GM19452 (cell line): ENCODE results near the gene TCERG1L.
"Not testable (repeated sequence)": the region's sequence is repeated elsewhere in the genome, so short reads cannot be mapped to it uniquely, and the experiment has no call there.

Experiments
- ATAC-seq: cut with Tn5 transposase; IDR thresholded peaks from one replicate; pipeline ENCODE4 v1.9.1; 2021; ENCODE audit not compliant: unreplicated experiment

The TCERG1L gene

DNA sequence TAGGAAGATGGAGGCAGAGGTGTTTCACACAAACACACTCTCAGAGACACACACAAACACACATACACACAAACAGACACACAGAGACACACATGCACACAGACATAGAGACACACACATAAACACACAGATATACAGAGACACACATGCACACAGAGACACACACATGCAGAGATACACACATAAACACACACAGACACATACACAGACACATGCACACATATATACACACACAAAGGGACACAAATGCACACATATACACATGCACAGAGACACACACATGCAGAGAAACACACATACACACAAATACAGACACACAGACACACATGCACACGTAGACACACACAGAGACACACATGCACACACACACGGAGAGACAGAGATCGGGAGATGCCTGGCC, 163.3 kb downstream of the TCERG1L start:
- ATAC-seq = no peak

DNA sequence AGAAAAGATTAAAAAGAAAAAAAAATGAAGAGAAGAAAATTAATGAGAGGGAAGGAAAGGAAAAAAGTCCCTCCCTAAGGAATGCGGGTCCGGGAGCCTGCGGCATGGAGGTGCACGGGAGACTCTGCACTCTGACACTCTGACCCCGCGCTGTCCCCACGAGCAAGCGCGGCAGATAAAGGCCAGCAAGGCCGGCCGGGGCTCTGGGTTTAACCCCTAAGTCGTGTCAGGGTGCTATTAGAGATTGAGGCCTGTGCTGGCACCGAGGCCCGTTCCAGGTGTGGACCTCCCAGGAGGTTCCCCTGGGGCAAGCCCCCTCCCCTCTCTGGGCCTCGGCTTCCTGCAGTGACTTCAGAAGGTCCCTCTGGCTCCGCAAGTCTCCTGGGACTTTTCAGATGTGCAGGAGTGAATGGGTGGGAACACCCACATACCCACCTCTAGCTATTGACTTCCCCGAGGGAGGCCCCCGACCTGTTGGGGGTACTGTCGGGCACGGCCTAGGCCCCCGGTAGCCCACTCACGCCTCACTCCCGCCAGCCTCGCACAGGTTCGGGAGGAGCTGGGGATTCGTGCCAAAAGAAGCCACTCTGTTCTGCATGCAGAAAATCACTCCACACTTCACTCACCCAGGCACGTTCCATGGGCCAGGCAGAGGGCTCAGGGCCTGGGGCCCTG, 164.1 kb downstream of the TCERG1L start:
- ATAC-seq = no peak

DNA sequence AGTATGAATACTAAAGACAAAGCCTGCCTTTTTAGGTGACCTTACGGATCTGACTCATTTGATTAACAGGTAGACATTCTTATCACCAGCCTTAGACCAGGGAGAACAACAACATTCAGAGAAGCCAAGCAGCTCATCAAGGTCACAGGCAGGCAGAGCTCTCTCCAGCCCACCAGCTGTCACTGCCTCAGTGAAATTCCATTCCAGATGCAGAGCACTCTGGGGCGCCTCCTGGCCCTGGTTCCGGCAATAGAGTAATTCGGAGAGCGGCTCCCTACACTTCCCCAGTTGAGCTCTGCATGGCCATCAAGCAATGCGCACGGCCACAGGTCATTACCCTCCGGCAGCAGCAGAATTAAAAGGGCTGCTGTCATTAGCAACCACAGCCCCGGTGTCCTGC, 164.7 kb downstream of the TCERG1L start:
- no peak for ATAC-seq

DNA sequence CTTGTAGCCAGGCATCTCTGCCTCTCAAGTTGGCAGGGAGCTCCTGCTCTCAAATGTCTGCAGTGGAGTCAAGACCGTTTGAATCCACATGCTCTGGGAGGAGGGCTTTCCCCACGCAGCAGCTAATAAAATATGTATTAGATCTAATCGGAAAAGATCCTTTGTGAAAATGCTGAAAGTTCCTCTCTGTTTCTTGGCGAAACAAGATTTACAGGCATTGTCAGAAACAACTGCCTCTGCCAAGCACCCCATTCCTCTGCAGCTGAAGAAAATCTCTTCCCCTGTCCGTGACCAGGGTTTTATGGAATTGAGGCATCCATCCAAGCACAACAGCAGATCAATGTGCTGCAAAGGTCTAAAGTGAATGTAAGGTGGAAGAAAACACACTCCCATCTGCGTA, 165.8 kb downstream of the TCERG1L start:
- no peak for ATAC-seq

DNA sequence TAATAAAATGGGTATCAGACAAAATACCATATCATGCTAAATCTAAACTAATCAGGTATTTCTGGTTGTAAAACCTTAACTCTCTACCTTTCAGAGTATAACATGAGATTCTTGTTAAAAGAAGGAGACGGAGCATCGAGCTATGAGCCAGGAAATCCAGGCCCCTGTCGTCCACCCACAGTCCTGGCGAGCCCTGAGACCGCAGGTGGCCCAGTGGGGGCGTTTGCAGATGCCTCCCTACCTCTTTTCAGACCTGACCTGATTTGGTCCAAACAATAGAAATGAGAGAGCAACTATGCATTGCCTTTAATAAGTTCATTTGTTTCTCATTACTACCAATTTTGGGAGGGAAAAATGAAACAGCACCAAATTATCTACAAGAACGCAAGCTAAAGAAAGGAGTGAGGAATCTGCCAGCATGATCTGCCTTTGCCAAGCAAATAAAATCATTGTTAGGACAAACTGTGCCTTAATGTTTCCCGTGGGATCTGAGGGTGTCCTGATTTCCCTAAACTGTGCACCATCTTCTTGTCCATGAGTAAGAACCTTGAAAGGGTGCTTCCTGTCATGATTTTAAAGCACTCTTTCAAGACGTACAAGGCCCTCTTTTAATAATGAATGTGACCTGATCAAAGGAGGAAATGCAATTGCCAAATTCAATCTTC, 166.7 kb downstream of the TCERG1L start:
- ATAC-seq = no peak

DNA sequence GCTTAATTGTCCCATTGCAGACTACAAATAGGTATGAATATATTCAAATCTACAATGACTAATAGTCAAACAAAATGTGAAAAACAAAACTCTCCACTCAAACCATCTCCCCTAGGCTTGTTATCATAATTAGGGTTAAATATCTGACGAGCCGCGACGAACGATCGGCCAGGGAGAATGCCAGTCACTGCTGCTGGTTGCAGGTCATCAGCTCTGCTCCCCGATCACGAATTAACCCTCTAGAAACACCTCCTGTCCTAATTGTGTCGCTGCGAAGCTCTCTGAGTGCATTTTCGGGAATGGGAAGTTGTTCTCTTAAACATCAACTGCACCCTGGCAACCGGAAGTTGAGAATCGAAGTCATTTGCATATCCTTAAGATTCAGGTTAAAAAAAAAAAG, 167.3 kb downstream of the TCERG1L start:
- no peak for ATAC-seq

DNA sequence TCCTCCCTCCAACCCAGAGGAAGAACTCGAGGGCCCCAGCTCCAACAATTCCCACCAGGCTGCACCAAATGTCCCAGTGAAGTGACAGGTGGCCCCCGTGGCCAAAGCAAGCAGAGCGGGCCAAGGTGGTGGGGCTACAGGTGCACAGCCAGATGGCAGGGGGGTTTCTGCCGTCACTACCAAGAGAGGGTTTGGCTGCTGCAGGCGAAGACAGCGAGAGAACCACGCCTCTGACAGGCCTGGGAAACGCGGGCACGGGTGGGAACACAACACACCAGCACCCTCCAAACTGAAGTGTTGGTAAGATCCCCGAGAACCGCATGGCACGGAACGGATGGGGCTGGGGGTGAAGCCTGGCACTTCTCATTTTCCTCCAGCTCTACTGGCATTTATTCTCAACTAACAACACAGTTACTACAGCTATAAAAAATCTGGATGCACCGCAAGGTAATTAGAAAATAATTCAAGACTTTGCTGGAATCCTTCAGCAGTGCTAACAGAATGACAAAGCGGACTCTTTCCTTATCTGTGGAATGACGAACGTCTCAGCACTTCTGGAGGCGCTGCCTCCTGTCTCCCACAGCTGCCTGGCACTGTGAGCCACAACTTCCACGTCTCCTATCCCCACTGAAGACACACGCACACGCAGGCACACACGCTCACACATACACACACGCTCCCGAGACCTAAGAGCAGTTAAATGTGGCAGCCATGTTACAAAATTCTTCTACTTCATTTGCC, 167.9 kb downstream of the TCERG1L start:
- no peak for ATAC-seq

DNA sequence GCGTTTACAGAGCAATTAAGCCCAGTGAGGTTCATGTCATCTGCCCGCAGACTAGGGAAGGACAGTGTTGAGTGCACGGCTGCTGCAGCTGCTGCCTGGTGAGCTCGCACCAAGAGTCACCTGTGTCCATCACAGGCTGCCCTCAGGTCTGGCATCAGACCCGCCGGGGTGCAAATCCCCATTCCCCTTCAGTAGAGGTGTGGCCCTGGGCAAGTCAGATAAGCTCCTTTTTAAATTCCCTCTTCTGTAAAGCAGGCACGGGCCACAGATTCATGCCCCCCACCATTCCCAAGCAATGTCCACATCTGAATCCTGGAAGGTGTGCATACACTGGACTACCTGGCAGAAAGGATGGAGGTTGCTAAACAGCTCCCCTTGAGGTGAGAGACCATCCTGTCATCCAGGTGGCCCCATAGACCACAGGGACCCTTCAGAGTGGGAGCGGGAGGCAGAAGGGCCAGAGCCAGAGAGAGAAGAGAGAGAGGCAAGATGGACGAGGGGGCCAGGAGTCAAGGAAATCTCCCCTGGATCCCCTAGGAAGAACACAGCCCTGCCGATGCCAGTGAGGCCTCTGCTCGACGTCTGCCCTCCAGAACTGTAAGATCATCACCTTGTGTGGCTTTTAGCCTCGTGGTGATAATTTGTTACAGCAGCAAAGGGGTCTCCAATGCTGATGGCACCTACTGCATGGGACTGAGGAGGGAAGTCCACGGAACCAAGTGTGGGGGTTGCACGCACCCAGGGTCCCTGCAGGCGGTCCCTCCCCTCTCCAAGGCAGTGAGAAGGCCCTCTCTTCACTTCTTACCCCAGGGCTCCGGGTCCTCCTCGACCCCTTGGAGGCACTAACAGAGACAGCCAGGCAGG, 168.8 kb downstream of the TCERG1L start:
- no peak for ATAC-seq

DNA sequence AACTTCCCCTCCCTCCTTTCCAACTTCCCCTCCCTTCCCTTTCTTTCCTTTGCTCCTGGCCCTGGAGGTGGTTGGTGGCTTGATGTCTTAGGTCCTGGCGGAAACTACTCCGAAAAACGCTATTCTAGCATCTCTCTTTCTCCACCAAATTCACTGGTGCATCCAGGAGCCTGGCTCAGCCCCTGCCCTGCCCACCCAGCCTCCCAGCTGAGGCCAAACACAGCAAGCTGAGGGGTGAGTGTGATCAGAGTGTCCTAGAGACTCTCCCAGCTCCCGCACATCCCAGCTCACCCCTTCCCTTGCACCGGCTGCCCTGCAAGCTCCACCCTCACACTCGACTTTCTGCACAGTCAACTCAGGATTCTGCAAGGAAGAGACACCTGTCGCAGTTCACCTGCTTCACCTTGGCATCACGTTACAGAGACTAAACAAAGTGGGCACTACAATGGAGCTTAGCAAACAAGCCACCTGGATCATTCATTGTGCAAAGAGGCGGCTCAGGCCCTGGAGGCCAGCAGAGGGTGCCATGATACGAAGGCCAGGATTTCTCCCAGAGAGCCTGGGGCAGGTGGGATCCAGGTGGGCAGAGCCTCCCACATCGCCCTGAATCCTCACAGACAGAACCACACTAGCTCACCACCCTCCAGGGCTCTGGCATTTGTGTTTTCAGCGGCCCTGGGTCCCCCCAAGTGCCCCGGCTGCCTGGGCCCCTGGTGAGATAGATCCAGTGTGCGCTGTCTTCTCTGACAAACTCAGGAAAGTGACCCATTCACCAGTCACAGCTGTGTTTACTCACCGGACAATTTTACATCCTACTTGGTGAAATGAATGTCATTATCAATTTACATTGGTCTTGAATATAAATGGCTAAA, 169.6 kb downstream of the TCERG1L start:
- no peak for ATAC-seq

DNA sequence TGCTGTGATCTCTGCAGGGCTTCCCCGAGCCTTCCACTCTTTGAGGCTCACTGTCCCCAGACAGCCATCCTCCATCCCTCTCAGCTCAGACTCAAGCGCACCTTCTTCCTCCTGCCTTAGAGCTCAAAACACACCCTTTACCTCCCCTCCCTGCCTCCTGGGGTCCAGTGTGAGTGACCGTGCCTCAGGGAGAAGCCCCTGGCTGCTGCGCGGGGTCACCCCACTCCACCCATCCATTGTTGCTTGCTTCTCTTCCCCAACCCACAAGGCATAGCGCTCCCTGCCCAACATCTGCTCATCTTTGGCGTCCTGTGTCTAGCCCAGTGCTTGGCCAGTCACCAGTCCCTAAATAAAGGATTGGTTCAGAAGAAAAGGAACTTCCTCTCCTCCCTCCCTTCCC, 170.3 kb downstream of the TCERG1L start:
- ATAC-seq = no peak

DNA sequence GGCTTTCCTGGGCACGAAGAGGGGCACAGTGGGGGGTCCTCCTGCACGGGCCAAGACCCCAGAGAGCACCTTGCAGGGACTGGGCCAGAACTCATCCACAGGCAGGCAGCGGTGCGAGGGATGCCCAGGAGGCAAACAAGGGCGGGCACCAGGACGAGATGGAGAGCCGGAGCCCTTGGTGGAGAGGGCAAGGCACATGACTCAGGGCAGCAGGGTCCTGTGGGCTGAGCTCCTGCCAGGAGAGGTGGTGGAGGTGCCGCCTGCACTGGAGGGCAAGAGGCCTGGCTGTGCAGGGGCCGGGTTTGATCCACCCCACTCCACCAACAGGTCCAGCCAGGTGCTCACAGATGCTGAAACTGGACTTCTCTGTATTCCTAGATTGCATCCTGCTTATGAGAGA, 170.9 kb downstream of the TCERG1L start:
- ATAC-seq = no peak

DNA sequence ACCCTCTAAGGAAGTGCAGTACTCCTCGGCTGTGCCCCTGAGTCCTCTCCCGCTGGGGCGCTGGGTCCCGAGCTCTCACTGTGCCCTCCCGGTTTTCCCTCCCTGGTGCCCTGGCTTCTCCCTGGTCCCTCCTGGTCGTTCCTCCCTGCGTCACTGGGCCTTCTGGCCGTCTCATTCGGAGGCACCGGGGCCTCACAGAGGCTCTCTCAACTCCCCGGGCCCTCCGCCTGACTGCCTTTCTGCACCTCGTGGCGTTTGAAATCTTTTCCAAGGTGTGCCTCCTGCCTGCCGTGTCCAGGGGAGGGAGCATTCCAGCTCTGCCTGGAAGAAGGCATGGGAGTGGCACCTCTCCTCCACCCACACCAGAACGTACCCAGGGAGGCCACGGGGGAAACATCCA, 174.3 kb downstream of the TCERG1L start:
- ATAC-seq = no peak

DNA sequence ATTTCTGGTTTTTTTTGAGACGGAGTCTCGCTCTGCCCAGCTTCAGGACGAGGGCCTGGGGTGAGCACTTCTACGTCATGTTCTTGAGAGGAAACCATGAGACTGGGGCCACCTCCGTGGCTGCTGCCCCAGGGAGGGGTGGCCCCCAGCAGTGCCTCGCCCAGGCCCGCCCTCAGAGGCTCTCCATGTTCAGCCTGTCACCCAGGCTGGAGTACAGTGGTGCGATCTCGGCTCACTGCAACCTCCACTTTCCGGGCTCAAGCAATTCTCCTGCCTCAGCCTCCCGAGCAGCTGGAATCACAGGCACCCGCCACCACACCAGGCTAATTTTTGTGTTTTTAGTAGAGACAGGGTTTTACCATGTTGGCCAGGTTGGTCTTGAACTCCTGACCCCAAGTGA, 175.2 kb downstream of the TCERG1L start:
- ATAC-seq = not testable (repeated sequence)

DNA sequence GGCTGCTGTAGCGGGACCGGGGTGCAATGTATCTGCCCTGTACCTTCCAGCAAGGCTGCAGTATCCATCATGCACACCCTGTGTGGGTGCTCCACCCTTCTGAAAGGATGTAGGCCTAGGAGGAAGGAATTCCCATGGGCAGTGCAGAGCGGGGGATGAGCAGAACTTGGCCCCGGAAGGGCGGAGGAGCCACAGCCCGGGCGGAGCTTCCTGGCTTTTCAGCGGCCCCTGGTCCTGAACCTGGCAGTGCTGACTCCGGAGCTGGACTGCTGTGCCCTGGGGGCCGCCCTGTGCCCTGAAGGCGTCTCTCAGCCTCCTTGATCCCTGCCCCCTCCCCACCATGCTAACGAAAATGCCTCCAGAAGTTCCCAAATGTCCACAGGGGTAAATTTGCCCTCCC, 175.8 kb downstream of the TCERG1L start:
- ATAC-seq = no peak

DNA sequence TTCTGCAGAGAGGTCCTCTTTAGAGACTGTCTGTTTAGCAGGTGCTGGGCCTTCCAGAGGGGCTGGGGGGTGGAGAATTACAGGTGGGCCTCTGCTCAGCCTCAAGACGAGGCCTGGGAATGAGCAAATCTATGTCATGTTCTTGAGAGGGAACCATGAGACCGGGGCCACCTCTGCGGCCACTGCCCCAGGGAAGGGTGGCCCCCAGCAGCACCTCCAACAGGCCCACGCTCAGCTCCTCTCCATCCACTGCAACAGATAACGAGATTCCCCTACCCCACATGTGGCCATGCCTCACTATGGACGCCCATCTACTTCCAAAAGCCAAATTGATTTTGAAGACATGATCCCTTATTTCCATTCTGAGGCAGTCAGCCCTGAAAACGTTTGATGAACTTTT, 176.9 kb downstream of the TCERG1L start:
- ATAC-seq = no peak

DNA sequence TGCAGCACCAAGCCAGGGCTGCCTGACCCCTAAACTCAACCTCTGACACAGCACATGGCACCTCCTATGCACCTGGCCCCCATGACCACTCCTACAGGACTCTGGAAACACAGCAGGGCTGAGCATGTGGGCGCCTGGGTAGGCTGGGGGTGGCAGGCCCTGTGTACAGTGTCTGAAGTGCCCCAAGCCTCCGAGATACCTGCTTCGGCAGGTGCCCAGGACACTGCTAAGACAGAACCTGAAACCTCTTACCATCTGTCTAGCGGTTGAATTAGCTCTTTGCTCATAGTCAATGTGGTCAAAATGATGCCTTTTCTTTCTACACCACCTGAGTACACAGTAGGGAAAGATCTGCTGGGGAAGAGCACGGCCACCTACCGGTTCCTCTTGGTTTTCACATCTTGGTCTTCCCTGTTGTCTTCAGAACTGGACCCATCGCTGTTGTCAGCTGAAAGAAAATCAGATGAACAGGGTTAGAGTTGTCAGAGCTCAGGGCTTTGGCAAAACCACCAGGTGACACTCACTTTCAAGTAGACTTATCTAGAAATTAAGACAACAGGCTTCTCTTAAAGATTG, 177.4 kb downstream of the TCERG1L start:
- no peak for ATAC-seq

DNA sequence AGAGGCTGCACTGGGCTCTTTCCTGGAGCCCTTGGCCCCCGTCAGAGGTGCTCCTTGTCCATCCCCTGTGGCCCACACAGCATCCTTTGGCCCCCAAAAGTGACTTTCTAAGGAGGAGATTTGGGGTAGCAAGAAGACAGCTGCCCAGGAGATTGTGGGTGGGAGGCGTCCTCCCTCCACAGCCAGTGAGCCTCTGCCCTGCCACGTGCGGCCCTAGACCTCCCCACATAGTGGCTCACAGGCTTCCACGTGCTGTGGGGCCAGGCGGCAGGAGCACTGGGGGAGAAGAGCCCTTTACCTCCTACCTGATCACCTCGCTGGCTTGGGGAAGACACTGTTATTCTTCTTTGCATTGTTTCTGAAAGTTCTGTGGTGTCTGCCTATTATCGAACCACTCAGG, 178.8 kb downstream of the TCERG1L start:
- no peak for ATAC-seq

DNA sequence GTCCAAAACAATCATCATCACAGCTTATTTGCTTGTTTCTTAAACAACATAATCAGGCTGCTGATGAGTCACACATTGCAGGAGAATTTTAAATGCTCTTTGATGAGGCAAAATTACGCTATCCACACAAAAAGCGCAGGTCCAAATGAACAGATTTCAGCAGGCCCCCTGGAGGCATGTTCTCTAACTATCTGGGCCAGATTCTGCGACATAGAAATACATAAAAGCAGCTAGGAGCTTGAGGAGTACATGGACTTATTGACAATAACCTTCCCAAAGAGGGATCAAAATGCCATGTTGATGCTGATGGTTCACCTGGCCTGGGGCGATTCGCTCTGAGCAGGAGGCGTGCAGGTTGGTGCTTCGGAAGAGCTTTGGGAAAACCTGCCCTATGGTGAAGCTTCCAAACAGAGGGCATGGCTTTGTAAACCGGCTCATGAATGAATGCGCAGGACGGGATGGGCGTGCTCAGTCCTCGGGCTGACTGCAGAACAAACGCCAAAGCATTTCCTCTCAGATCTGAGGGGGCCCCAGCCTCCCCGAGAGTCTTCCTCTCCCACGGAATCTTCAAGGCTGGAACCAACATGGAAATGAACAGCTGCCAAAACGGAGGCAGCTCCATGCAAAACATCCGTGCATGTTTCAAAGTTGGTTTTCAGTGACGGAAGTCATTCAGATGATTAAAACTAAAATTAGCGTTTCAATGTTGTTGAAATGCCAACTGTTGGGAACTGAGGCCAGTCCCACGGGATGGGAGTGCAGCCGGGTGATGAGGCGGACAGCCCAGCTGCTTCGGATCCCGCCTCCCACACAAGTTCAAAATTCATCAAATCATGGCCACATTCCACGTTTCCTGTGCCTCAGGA, 179.6 kb downstream of the TCERG1L start:
- no peak for ATAC-seq

DNA sequence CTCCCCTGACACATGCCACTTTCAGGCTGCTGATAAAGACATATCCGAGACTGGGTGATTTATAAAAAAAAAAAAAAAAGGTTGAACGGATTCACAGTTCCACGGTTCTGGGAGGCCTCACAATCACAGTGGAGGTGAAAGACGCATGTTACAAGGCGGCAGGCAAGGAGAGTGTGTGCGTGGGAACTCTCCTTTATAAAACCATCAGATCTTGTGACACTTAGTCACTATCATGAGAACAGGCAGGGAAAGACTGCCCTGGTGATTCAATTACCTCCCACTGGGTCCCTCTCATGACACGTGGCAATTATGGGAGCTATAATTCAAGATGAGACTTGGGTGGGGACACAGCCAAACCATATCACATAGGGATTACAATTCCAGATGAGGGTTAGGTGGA, 181.5 kb downstream of the TCERG1L start:
- no peak for ATAC-seq
